RWPE2 (cell line): ENCODE measurements around the gene DSG3.
"Not testable (repeated sequence)": the region's sequence is repeated elsewhere in the genome, so short reads cannot be mapped to it uniquely, and the experiment has no call there.

Experiments
- ATAC-seq: fragments of 200-7000 bp; cut with Tn5 transposase; 3 replicates; pipeline ENCODE4 v1.9.1; 2021; ENCODE audit warnings: low read depth
- DNase-seq: peaks from one replicate; pipeline ENCODE4 v3.0.0-alpha.2; 2020; ENCODE audit warnings: low spot score
- H3K27ac ChIP-seq: fragments of 450-650 bp; 2 replicates; pipeline ENCODE4 v1.5.1; 2017; ENCODE audit warnings: mild to moderate bottlenecking; ENCODE audit not compliant: poor library complexity, severe bottlenecking
- H3K27me3 ChIP-seq: fragments of 250-450 bp; sonication (Bioruptor Pico); 2 replicates; pipeline ENCODE4 v1.5.1; 2021; ENCODE audit warnings: mild to moderate bottlenecking, moderate library complexity; ENCODE audit not compliant: insufficient read depth, poor library complexity, severe bottlenecking
- H3K36me3 ChIP-seq: fragments of 250-450 bp; sonication (Bioruptor Pico); 2 replicates; pipeline ENCODE4 v1.5.1; 2020; ENCODE audit warnings: low read depth, mild to moderate bottlenecking, moderate library complexity
- H3K4me1 ChIP-seq: fragments of 250-450 bp; sonication (Bioruptor Pico); 2 replicates; pipeline ENCODE4 v1.5.1; 2021; ENCODE audit warnings: mild to moderate bottlenecking, moderate library complexity; ENCODE audit not compliant: insufficient read depth, poor library complexity, severe bottlenecking
- H3K4me3 ChIP-seq: fragments of 250-450 bp; sonication (Bioruptor Pico); 2 replicates; pipeline ENCODE4 v1.5.1; 2021; ENCODE audit warnings: mild to moderate bottlenecking, moderate library complexity; ENCODE audit not compliant: severe bottlenecking
- H3K9me3 ChIP-seq: fragments of 250-450 bp; sonication (Bioruptor Pico); 2 replicates; pipeline ENCODE4 v1.5.1; 2021; ENCODE audit warnings: mild to moderate bottlenecking, moderate library complexity; ENCODE audit not compliant: severe bottlenecking
- CTCF ChIP-seq: fragments of 450-650 bp; IDR thresholded peaks from one replicate; pipeline ENCODE4 v1.5.1; 2017; ENCODE audit warnings: mild to moderate bottlenecking, moderate library complexity; ENCODE audit not compliant: poor library complexity, severe bottlenecking

DSG3 gene

GRCh38 chr18:31504455-31505147, 57.1 kb downstream of the DSG3 start:
- DNase-seq (no peak), ATAC-seq (no peak; the same call in 2 of the 3 replicates)
- peaks cover 37% of the 10 kb centered on the region for H3K36me3 ChIP-seq
- H3K27ac ChIP-seq = peak overlapping the region; percentile 15
- TF ChIP-seq CTCF = no peak
- H3K4me1 ChIP-seq = peaks cover 21% of the 10 kb centered on the region
- H3K4me3 ChIP-seq = no peak overlapping the region
- no peaks in the 10 kb centered on the region for H3K27me3 ChIP-seq
- H3K9me3 ChIP-seq = no peaks in the 10 kb centered on the region

- Histone ChIP-seq H3K4me3 (no peak overlapping the region), H3K27ac (peak overlapping the region; percentile 15), H3K9me3 (no peaks in the 10 kb centered on the region), H3K4me1 (peaks cover 21% of the 10 kb centered on the region), H3K36me3 (peaks cover 36% of the 10 kb centered on the region), H3K27me3 (no peaks in the 10 kb centered on the region)
- DNase-seq = no peak
- no peak for TF ChIP-seq CTCF
- no peak for ATAC-seq
Measured at GRCh38 chr18:31505156-31505555, 57.6 kb downstream of the DSG3 start.

GRCh38 chr18:31506024-31506742, 58.6 kb downstream of the DSG3 start:
- Histone ChIP-seq H3K36me3 (peaks cover 36% of the 10 kb centered on the region), H3K27ac (peak overlapping the region; percentile 18), H3K4me3 (no peak overlapping the region), H3K4me1 (peaks cover 29% of the 10 kb centered on the region), H3K9me3 (no peaks in the 10 kb centered on the region), H3K27me3 (no peaks in the 10 kb centered on the region)
- ATAC-seq (peak; percentile 31; the same call in 1 of the 3 replicates), DNase-seq (no peak)
- TF ChIP-seq CTCF = peak; percentile 66

GRCh38 chr18:31507124-31507523, 59.6 kb downstream of the DSG3 start:
- ATAC-seq, H3K27me3 ChIP-seq, H3K4me3 ChIP-seq, H3K27ac ChIP-seq, H3K9me3 ChIP-seq, DNase-seq: not testable (repeated sequence)
- Histone ChIP-seq H3K36me3 (peaks cover 29% of the 10 kb centered on the region), H3K4me1 (peaks cover 39% of the 10 kb centered on the region)

GRCh38 chr18:31508781-31509180, 61.2 kb downstream of the DSG3 start:
- Histone ChIP-seq H3K36me3 (peaks cover 18% of the 10 kb centered on the region), H3K9me3 (no peaks in the 10 kb centered on the region), H3K4me1 (peaks cover 55% of the 10 kb centered on the region), H3K4me3 (no peak overlapping the region), H3K27me3 (no peaks in the 10 kb centered on the region), H3K27ac (peak overlapping the region; percentile 93)
- no peak for ATAC-seq
- no peak for DNase-seq
- no peak for TF ChIP-seq CTCF
